NT2/D1 (cell line): ENCODE data around the gene SH3BP1.

ENCODE experiments used
- SUZ12 ChIP-seq: IDR thresholded peaks from 2 replicates; pipeline ENCODE4 v1.6.1; 2011; ENCODE audit not compliant: insufficient read length, insufficient read depth; ENCODE audit errors: extremely low read depth
- YY1 ChIP-seq: IDR thresholded peaks from 2 replicates; pipeline ENCODE4 v1.6.1; 2011; ENCODE audit not compliant: insufficient read length, insufficient read depth
- ZNF274 ChIP-seq: IDR thresholded peaks from 2 replicates; pipeline ENCODE4 v1.6.1; 2011; ENCODE audit warnings: mild to moderate bottlenecking, low read depth, low read length

GRCh38 chr22:37635157-37635556 is 4.3 kb upstream of the SH3BP1 start:
- TF ChIP-seq YY1 (no peak), ZNF274 (no peak), SUZ12 (no peak)
